ENCODE data around the gene TULP1. TPM values are rescaled to one million over a fixed set of nuclear protein-coding genes. Genes with fewer than 3 reads are reported as not detected.

The TULP1 gene
- total and polyA plus RNA-seq, 2 of the 13 experiments (the other 11 are each of a cell fraction or from before 2014, with no cell fraction given): not detected

GRCh38 chr6:35452183-35453090, 60.3 kb downstream of the TULP1 start, which contains the start of gene FANCE (continued):
- no peak for TF ChIP-seq NR2F2 (IDR thresholded peaks at IDR 0.05; ENCODE audit: borderline replicate concordance, low read depth)
- TF ChIP-seq TGIF2 (CRISPR knock-in tag; IDR thresholded peaks at IDR 0.05): 0 out of 2 replicates have a peak, but pooled peaks have one; percentile 79
- peak; percentile 90 for TF ChIP-seq SP4 (CRISPR knock-in tag; IDR thresholded peaks at IDR 0.05)
- 0 out of 2 replicates have a peak, but pooled peaks have one; percentile 79 for TF ChIP-seq ZBTB34 (CRISPR knock-in tag; IDR thresholded peaks at IDR 0.05)
- no peak; the same call in 1 of the 2 replicates for TF ChIP-seq NAIF1 (CRISPR knock-in tag; IDR thresholded peaks at IDR 0.05; ENCODE audit: borderline replicate concordance)
- 0 out of 2 replicates have a peak, but pooled peaks have one; percentile 48 for TF ChIP-seq FOXO4 (CRISPR knock-in tag; conservative IDR thresholded peaks at IDR 0.05)
- peak; percentile 38; the same call in 1 of the 2 replicates for TF ChIP-seq ZMYM3 (CRISPR knock-in tag; IDR thresholded peaks at IDR 0.05)
- peak; percentile 79; the same call in 1 of the 2 replicates for TF ChIP-seq ZSCAN21 (CRISPR knock-in tag; IDR thresholded peaks at IDR 0.05; ENCODE audit: borderline replicate concordance)
- TF ChIP-seq ZBED4 (CRISPR knock-in tag; IDR thresholded peaks at IDR 0.05; ENCODE audit: borderline replicate concordance): peak; percentile 26; the same call in 1 of the 2 replicates
- TF ChIP-seq MYNN (CRISPR knock-in tag; IDR thresholded peaks at IDR 0.05; ENCODE audit: low read depth): no peak
- no peak for TF ChIP-seq STAT6 (CRISPR knock-in tag; IDR thresholded peaks at IDR 0.05; ENCODE audit: borderline replicate concordance)
- TF ChIP-seq SOX6 (IDR thresholded peaks at IDR 0.05): no peak
- peak; percentile 51 for TF ChIP-seq SOX6 (CRISPR knock-in tag; IDR thresholded peaks at IDR 0.05)
- 0 out of 2 replicates have a peak, but pooled peaks have one; percentile 26 for TF ChIP-seq MIXL1 (CRISPR knock-in tag; IDR thresholded peaks at IDR 0.05)
- TF ChIP-seq ZNF883 (CRISPR knock-in tag; IDR thresholded peaks at IDR 0.05; ENCODE audit: not compliant biosample characterization): peak; percentile 94
- TF ChIP-seq AGO1 (IDR thresholded peaks at IDR 0.05; ENCODE audit: low read depth, low read length, poor library complexity, severe bottlenecking): no peak
- TF ChIP-seq ZNF44 (CRISPR knock-in tag; IDR thresholded peaks at IDR 0.05): 0 out of 2 replicates have a peak, but pooled peaks have one; percentile 25
